Muscle of leg (tissue), 11 donors: ENCODE data around the gene ACTL10. TPM values are rescaled to one million over a fixed set of nuclear protein-coding genes. Genes with fewer than 3 reads are reported as not detected.

ENCODE experiments used
- DNase-seq: peaks from one replicate; pipeline ENCODE4 v3.0.0; 2013
- H3K27ac ChIP-seq: one replicate; pipeline ENCODE4 v1.5.1; 2013; ENCODE audit warnings: mild to moderate bottlenecking, low read length, control low read depth
- H3K27me3 ChIP-seq: one replicate; pipeline ENCODE4 v1.6.1; 2013; ENCODE audit warnings: low read length; ENCODE audit not compliant: control insufficient read depth, insufficient read depth
- H3K36me3 ChIP-seq: one replicate; pipeline ENCODE4 v1.6.1; 2013; ENCODE audit warnings: low read length; ENCODE audit not compliant: control insufficient read depth, insufficient read depth
- H3K4me1 ChIP-seq: one replicate; pipeline ENCODE4 v1.6.1; 2013; ENCODE audit warnings: low read length; ENCODE audit not compliant: control insufficient read depth, insufficient read depth
- H3K4me3 ChIP-seq: one replicate; pipeline ENCODE4 v1.5.1; 2013; ENCODE audit warnings: low read length, control low read depth
- H3K9me3 ChIP-seq: replicated peaks from 2 replicates; pipeline ENCODE4 v1.6.1; 2013; ENCODE audit warnings: low read depth, low read length; ENCODE audit not compliant: control insufficient read depth
- WGBS: methylation state at CpG from one replicate; pipeline ENCODE4 v1.1.5; 2013; ENCODE audit warnings: missing lambda C conversion rate; ENCODE audit not compliant: insufficient coverage; 5-methylcytosine and 5-hydroxymethylcytosine counted together
- polyA plus RNA-seq, 8 donors: library from polyadenylated mRNA; unstranded; fragments of 120-200 nt; gene quantifications; one replicate each; pipeline versions ENCODE4 v1.2.1 to v1.2.3, GENCODE V29; 2013; ENCODE audit warnings: inconsistent platforms in 1 of 8, low replicate concordance in 1 of 8; ENCODE audit not compliant: insufficient read length in 8 of 8, insufficient read depth in 1 of 8
- total RNA-seq: library from RNA; stranded (reverse); fragments of 120-200 nt; gene quantifications from one replicate; pipeline ENCODE4 v1.2.4, GENCODE V29; 2013

Gene ACTL10
- total and polyA plus RNA-seq, 9 donors, result 0.22 to 0.78 (median 0.46) TPM

- Histone ChIP-seq H3K27ac (no peak overlapping the region), H3K4me1 (peaks cover 8% of the 10 kb centered on the region), H3K9me3 (no peaks in the 10 kb centered on the region), H3K4me3 (no peak overlapping the region), H3K36me3 (peaks cover 32% of the 10 kb centered on the region), H3K27me3 (no peaks in the 10 kb centered on the region)
- DNase-seq, result no peak
- 89% methylated on average over 3 of the region's 11 CpGs for WGBS
Observed at GRCh38 chr20:33707668-33708067, 40.9 kb downstream of the ACTL10 start.

DNA sequence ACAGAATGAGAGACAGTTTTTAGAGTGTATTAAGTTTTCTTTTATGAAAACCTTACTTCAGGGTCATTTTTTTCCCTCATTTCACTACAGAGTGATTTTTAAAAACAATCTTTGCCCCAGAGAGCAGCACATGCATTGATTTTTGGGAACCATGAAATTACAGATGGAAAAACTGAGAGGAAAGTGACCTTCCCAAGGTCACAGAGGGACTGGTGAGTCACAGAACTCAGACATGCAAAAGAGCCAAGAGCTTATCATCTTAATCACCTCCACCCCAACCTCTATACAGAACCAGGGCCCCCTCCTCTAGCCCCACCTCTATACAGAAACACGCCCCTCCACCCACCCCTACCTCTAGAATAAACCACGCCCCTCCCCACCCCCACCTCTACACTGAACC lies 42.7 kb downstream of the ACTL10 start:
- Histone ChIP-seq H3K27me3 (no peaks in the 10 kb centered on the region), H3K4me1 (no peaks in the 10 kb centered on the region), H3K27ac (no peak overlapping the region), H3K9me3 (no peaks in the 10 kb centered on the region), H3K4me3 (no peak overlapping the region), H3K36me3 (peaks cover 40% of the 10 kb centered on the region)
- 100% methylated on average over 1 of the region's 2 CpGs for WGBS
- no peak for DNase-seq

DNA sequence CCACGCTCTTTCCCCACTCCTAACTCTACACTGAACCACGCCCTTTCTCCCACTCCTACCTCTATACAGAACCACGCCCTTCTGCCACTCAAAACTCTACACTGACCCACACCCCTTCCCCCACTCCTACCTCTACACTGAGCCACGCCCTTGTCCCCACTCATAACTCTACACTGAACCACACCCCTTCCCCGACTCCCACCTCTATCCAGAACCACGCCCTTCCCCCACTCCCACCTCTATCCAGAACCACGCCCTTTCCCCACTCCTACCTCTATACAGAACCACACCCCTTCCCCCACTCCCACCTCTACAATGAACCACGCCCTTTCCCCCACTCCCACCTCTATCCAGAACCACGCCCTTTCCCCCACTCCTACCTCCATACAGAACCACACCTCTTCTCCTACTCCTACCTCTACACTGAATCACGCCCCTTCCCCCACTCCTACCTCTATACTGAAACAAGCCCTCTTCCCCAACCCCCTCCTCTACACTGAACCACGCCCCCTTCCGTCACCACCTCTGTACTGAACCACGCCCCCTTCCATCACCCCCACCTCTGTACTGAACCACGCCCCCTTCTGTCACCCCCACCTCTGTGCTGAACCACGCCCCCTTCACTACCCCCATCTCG lies 43.3 kb downstream of the ACTL10 start:
- H3K27ac ChIP-seq, result no peak overlapping the region
- H3K36me3 ChIP-seq, result peaks cover 46% of the 10 kb centered on the region
- 78% methylated on average over 11 of the region's 16 CpGs for WGBS
- DNase-seq, result no peak
- no peaks in the 10 kb centered on the region for H3K4me1 ChIP-seq
- H3K4me3 ChIP-seq, result no peak overlapping the region
- no peaks in the 10 kb centered on the region for H3K9me3 ChIP-seq
- H3K27me3 ChIP-seq, result no peaks in the 10 kb centered on the region

GRCh38 chr20:33710681-33711445 lies 44.1 kb downstream of the ACTL10 start:
- no peaks in the 10 kb centered on the region for H3K9me3 ChIP-seq
- H3K27ac ChIP-seq, result no peak overlapping the region
- peaks cover 46% of the 10 kb centered on the region for H3K36me3 ChIP-seq
- DNase-seq, result no peak
- H3K27me3 ChIP-seq, result no peaks in the 10 kb centered on the region
- no peak overlapping the region for H3K4me3 ChIP-seq
- WGBS, result 81% methylated on average over 8 of the region's 14 CpGs
- no peaks in the 10 kb centered on the region for H3K4me1 ChIP-seq

DNA sequence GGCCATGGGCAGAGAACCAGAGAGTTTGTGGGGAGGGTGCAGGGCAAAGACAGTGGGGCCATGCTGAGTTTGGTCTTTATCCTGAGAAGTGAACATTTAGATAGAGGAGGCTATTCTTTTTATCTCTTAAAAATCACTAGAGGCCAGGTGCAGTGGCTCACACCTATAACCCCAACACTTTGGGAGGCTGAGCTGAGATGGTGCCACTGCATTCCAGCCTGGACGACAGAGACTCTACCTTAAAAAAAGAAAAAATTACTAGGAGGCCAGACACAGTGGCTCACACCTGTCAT lies 44.6 kb downstream of the ACTL10 start:
- no peaks in the 10 kb centered on the region for H3K27me3 ChIP-seq
- DNase-seq, result no peak
- no peak overlapping the region for H3K27ac ChIP-seq
- H3K4me3 ChIP-seq, result no peak overlapping the region
- WGBS, result no CpG with 5 or more reads among the region's 1 CpG
- H3K4me1 ChIP-seq, result no peaks in the 10 kb centered on the region
- H3K9me3 ChIP-seq, result no peaks in the 10 kb centered on the region
- H3K36me3 ChIP-seq, result peaks cover 46% of the 10 kb centered on the region

DNA sequence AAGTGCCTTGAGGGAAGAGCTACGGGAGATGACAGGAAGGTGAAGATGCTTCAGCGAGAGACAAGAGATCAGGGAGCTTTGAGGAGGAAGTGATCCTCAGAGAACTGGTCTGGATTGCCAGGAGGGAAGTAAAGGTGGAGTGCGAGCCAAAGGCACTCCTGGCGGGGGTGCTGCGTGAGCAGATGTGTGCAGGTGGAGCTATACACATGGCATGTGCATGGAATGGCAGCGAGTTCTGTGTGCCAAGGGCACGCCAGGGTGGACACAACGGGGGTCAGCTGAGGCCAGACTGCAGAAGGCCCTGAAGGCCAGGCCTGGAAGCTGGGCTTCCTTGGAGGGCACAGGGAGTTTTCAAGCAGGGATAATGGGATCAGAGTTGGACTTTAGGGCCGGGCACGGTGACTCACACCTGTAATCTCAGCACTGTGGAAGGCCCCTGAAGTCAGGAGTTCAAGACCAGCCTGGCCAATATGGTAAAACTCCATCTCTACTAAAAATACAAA lies 47.2 kb downstream of the ACTL10 start:
- 90% methylated on average over 8 of the region's 10 CpGs for WGBS
- H3K27me3 ChIP-seq, result no peaks in the 10 kb centered on the region
- peaks cover 36% of the 10 kb centered on the region for H3K36me3 ChIP-seq
- no peaks in the 10 kb centered on the region for H3K4me1 ChIP-seq
- no peak overlapping the region for H3K4me3 ChIP-seq
- H3K9me3 ChIP-seq, result no peaks in the 10 kb centered on the region
- no peak for DNase-seq
- no peak overlapping the region for H3K27ac ChIP-seq

DNA sequence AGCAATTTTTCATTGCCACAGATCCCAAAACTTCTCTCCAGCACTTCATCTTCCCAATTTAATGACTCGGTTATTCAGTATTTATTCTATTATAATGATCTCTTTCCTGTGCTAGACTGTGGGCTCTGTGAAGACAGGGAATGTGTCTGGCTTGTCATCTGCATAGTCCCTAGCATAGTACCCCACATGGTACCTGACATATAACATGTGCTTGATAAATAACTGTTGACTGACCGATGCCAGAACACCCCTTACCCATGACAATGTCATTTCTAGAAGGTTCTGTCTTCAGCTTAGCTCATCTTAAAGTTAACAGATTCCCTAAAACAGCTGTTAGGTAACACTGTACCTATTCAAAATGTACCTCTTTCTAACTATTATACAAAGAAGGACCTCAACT lies 49.8 kb downstream of the ACTL10 start:
- Histone ChIP-seq H3K9me3 (no peaks in the 10 kb centered on the region), H3K27ac (no peak overlapping the region)

More for the DNA sequence above, 49.8 kb downstream of the ACTL10 start:
- Histone ChIP-seq H3K4me1 (peaks cover 11% of the 10 kb centered on the region), H3K4me3 (no peak overlapping the region), H3K27me3 (no peaks in the 10 kb centered on the region), H3K36me3 (peaks cover 24% of the 10 kb centered on the region)
- no peak for DNase-seq
- WGBS, result no CpG with 5 or more reads among the region's 2 CpGs

Other genes with a start within 250 kb of the ACTL10 start
- gene SNTA1, start 223.2 kb upstream of the ACTL10 start, total RNA-seq, result 33.6 TPM
- gene SNTA1, start 223.2 kb upstream of the ACTL10 start, polyA plus RNA-seq, result 10 to 100 TPM; 20.9 to 42.4 (median 30.5) TPM
- 8.5 TPM for gene CBFA2T2, start 176.8 kb upstream of the ACTL10 start, total RNA-seq
- 10 to 100 TPM; 11.3 to 17.8 (median 13.3) TPM for gene CBFA2T2, start 176.8 kb upstream of the ACTL10 start, polyA plus RNA-seq
- gene C20orf144, start 4.6 kb upstream of the ACTL10 start, total RNA-seq, result 0.04 TPM
- under 1 TPM; 0.10 to 0.32 (median 0.17) TPM for gene C20orf144, start 4.6 kb upstream of the ACTL10 start, polyA plus RNA-seq
- gene NECAB3, start 7.5 kb downstream of the ACTL10 start, total RNA-seq, result 27.8 TPM
- gene NECAB3, start 7.5 kb downstream of the ACTL10 start, polyA plus RNA-seq, result 10 to 100 TPM; 23.0 to 31.6 (median 28.5) TPM
- 7.8 TPM for gene E2F1, start 19.4 kb downstream of the ACTL10 start, total RNA-seq
- gene E2F1, start 19.4 kb downstream of the ACTL10 start, polyA plus RNA-seq, result 10 to 100 TPM; 12.2 to 16.7 (median 12.9) TPM
- 7.7 TPM for gene PXMP4, start 53.4 kb downstream of the ACTL10 start, total RNA-seq
- 10 to 100 TPM in 2 of 8 donors, 1 to 10 TPM in 6; 8.0 to 10.7 (median 8.6) TPM for gene PXMP4, start 53.4 kb downstream of the ACTL10 start, polyA plus RNA-seq
- gene ZNF341, start 65.1 kb downstream of the ACTL10 start, total RNA-seq, result 1.3 TPM
- 1 to 10 TPM; 2.5 to 3.2 (median 2.8) TPM for gene ZNF341, start 65.1 kb downstream of the ACTL10 start, polyA plus RNA-seq
- gene CHMP4B, start 144.4 kb downstream of the ACTL10 start, total RNA-seq, result 20.7 TPM
- gene CHMP4B, start 144.4 kb downstream of the ACTL10 start, polyA plus RNA-seq, result 10 to 100 TPM; 67.5 to 82.8 (median 75.7) TPM